GM10847 (cell line): ENCODE data around the gene ADAM15.

Experiments
- POLR2A ChIP-seq: IDR thresholded peaks from 2 replicates; pipeline ENCODE4 v1.6.1; 2011; ENCODE audit not compliant: insufficient read length; ENCODE audit errors: extremely low read depth

ADAM15 gene

GRCh38 chr1:155018617-155019348 lies 32.3 kb upstream of the ADAM15 start:
- no peak for TF ChIP-seq POLR2A

- no peak for TF ChIP-seq POLR2A
These were observed 31.5 kb upstream of the ADAM15 start for GRCh38 chr1:155019377-155020245.

DNA sequence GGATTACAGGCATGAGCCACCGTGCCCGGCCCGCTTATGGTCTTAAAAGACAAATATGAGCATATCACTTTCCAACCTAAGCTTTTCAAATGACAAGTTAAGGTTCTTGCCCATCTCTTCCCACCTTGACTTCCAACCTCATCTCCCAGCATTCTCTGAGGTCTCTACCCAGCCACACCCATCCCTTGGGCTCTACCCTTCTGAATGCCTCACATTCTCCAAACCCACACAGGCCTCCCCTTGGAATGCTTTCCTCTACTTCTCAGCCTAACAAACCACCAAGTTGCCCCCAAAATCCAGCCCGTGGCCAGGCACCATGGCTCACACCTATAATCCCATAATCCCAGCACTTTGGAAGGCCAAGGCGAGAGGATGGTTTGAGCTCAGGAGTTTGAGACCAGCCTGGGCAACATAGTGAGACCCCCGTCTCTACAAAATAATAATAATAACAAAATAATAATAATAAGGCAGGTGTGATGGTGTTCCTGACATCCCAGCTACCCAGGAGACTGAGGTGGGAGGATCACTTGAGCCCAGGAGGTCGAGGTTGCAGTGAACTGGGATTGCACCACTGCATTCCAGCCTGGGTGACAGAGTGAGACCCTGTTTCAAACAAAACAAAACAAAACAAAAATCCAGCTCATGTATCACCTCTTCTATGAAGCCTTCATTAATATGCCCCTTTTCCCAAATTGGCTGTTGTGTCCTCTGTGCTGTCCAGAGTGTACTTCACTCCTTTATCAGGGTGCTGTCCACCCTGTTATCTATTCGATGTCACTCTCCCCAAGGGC lies 28.8 kb upstream of the ADAM15 start:
- TF ChIP-seq POLR2A = no peak

DNA sequence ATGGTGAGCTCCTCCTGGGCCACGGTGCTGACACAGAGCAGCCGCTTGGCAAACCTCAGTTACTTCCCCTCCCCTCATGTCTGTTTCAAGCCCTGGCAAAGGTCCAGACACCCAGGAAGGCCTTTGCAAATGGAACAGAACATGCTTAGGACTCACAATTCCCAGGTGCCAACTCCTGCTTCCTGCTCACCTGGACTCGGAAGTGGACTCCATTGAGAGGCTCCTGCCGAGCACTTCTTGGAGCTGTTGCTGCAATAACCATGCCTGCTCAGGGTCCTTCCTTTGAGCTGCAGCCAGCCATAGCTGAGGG lies 28.2 kb upstream of the ADAM15 start:
- no peak for TF ChIP-seq POLR2A

DNA sequence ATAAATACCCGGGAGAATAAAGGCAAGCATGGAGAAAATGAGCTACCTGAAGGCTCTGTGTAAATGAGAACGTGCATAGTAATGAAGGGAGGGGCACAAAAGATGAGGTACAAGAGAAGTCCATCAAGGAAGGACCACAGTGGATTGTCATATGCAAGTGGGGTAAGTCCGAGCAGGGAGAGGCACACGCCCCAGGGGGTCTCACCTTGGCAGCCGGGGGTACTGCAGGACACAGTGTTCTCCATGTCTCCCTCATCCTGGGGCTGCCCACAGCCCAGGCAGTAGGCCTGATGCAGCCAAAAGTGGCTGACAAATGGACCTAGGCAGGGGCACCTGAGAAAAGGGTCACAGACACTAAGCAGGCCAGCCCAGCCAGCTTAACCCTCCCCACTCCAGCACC lies 27.5 kb upstream of the ADAM15 start:
- no peak for TF ChIP-seq POLR2A

GRCh38 chr1:155024315-155024714 lies 26.8 kb upstream of the ADAM15 start:
- TF ChIP-seq POLR2A = no peak

- no peak for TF ChIP-seq POLR2A
These were observed 25.0 kb upstream of the ADAM15 start for GRCh38 chr1:155026154-155026553.

DNA sequence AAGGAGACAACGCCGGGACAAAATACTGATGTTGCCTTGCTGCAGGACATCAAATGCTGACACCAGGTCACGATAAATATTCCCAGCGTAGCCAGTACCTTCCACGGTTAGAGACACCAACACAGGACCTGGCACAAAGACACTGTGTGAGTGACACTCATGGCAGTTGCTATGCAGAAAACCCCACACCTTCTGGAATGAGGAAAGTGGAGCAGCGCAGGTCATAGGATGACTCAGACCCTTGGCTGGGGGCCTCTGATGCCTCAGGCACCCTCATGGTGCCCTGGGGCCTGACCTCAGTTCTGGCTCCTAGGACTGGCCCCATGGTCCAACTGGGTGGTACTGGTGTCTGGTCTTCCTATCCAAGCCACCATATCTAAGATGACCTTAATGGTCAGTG lies 24.5 kb upstream of the ADAM15 start:
- TF ChIP-seq POLR2A = no peak

- TF ChIP-seq POLR2A = no peak
These were observed 21.4 kb upstream of the ADAM15 start for GRCh38 chr1:155029513-155030242.

GRCh38 chr1:155030243-155030795 lies 20.8 kb upstream of the ADAM15 start:
- no peak for TF ChIP-seq POLR2A

- no peak for TF ChIP-seq POLR2A
These were observed 20.2 kb upstream of the ADAM15 start for GRCh38 chr1:155030899-155031298.

DNA sequence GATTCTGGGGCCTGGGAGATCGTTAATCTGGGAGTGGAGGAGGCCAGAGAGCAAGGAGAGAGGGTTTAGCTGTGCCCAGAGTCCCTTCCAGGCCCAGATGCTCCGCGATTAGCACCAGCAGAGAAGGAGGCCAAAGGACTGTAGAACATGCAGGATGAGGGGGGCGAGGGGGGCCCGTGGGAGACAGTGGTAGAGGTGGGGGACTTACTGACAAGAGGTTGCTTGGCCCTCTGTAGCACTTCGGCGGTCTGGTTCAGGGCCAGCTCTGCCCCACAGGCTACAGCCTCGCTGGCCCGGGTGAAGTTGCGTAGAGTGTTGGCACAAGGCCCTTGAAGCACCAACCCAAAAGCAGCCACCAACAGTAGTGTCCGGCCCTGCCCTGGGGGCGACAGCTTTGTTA lies 18.2 kb upstream of the ADAM15 start:
- TF ChIP-seq POLR2A = no peak

- TF ChIP-seq POLR2A = no peak
These were observed 17.6 kb upstream of the ADAM15 start, which contains the start of the genes DCST1 and DCST2 for GRCh38 chr1:155033524-155033923. Gene DCST1, plus strand, starts transcription at chr1:155033824. Its CDS starts 213 bp downstream, at chr1:155034037. Gene DCST2, minus strand, starts transcription at chr1:155033781. Its CDS starts 80 bp downstream, at chr1:155033701.

DNA sequence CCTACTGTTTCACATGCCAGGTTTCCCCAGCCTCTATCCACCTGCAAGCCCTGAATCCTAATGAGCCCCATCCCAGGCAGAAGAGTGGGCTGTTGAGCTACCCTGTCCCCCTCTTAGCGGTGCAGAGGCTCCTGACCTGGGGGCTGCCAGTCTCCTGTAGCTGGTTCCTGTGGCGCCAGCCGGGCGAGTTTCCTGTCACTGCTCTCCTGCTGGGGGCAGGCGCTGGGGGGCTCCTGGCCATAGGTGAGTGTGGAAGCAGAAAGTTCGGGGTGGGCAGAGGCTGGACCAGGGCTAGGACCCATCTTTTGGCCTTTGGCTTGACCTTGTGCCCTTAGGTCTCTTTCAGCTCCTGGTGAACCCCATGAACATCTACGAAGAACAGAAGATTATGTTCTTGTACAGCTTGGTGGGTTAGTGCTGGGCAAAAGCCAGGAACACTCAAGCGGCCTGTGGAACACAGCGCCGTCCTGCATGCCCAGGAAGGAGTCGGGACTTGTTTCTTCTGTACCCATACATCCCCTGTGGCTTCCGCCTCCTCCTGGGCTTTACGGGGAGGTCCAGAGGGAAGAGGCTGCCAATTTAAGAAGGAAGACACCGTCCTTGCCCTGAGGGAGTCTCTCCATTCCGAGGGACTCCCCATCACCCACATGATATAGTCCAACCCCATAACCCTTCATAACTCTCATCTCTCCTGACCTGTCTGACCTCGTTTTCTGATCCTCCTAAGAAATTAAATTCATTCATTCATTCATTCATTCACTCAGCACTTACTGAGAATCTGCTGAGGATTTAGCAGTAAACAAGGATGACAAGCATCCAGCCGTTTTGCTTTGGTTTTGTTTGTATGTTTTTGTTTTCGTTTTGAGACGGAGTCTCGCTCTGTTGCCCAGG lies 16.6 kb upstream of the ADAM15 start:
- TF ChIP-seq POLR2A = no peak
